ENCODE results near the gene SPRED1.

SPRED1 gene

DNA sequence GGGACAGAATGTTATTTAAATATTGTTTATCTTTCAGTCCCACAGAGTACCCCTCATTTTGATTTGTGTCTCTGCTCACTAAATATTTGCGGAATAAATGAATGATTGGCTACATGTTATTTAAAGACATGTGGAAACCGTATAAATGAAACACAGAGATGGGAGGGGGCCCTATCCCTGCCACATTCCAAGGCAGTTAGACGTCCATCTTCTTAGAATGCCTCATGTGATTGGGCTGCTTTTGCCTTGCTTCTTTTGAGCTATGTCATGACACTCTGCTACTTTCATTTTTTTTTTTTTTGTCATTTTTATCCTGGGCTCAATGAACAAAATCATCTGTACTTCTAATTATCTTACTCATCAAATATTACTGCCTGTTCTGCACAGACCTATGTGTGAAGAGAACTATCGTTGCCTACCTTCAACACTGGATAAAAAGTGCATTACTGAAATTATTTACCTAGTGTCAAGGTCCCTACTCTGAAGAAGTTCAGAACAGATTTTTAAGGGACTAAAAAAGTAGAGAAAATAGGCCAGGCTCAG, 117.4 kb downstream of the SPRED1 start:
- no peak for DNase-seq

DNA sequence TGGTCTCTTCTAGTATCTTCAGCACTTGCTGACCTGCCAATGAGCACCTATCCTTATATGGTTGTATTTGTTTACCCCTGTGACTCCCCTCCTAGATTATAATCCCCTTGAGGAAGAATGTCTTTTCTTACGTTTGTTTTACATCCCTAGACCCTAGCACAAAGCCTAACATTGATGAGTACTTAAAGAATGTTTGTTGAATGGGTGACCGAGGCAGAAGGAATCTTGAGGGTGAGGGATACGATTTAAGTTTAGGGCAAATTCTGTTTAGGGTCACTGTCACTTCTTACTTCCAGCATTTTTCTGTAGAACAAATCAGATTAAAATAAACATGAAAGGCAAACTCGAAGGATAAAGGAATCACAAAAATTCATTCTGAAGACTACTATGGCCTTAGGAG, 120.4 kb downstream of the SPRED1 start:
- no peak for DNase-seq

DNA sequence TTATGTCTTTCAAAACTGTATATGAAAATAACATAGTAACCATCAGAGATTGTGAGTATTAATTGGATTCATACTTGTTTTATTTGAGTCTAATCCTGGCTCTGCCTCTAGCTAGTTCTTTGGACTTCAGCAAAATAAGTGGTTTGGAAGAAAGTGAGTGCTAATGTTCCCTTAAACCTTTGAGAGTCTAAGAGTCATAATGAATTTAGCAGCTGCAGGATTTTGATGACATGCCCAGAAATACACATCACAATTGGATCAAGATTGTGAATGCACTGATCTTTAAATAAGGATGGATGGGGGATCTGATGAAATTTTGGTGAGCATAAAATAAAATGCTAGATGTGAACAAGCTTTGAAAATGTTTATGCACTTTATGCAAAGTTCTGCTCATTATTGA, 121.4 kb downstream of the SPRED1 start:
- no peak for DNase-seq

DNA sequence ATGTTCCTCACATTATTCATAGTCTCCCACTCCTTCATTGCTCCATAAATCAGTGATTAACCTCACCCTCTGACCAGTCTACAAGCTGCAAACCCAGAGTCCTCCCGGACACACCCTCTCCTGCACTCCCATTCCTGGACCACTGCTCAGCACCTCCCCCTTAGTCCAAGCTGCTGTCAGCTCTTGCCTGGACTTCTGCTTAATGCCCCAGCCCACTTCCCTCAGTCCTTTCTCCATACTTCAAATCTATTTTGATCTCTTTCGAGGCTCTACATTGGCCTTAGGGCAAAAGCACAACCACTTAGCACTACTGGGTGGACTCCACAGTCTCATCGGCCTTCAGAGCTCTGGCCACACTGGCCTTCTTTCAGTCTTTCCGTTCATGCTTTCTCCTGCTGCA, 121.9 kb downstream of the SPRED1 start:
- DNase-seq, result no peak

DNA sequence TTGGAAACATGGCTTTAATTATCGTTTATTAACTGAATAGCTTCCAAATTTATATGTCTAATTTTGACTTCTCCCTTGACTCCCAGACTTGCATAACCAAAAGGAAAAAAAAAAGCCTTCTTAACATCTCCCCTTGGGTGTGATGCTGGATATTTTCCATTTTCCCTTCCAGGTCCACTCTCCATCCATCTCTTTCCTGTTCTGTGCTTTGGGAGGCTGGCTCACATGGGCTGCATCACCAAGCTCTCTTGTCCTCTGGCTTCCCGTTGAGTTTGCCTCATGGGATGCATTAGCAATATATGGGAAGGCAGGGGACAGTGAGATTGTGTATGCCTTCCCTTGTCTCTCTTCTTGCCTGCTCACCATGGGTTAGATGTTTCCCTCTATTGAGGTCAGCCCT, 123.4 kb downstream of the SPRED1 start:
- no peak for DNase-seq

DNA sequence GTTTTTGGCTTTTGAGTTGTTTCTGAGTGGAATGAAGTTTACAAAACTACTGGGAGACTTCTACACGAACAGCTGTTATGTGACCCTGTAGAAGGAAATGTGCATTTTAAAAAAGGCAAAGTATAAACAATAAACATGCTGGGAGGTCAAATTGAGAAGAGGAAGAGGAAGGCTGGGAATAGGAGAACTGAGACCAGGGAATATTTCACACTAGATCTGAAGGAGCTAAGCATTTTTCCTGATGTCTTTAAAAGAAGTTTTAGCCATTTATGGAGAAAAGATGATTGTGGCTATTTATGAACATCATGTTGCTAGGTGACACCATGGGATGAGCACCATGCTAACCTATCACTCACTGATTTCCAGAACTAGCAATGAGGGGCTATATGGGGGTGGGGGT, 125.0 kb downstream of the SPRED1 start:
- DNase-seq, result no peak

DNA sequence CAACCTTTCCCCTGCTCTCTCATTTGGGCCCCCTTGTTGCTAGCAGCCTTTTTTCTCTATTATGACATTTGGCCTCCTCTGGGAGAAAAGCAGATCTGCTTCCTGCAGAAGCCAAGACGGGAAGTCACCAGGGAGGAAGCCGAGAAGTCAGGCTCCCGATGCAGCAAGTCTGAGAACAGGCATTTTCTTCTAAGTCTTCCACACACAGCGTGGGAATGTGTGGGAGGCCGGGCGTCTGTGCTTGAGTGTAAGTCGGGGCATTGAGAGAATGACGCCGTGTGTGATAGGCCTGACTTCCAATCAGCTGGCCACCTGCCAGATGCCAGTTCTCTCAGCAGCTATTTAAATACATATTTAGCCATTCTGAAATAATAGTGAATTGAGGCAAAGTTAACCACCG, 125.5 kb downstream of the SPRED1 start:
- no peak for DNase-seq

DNA sequence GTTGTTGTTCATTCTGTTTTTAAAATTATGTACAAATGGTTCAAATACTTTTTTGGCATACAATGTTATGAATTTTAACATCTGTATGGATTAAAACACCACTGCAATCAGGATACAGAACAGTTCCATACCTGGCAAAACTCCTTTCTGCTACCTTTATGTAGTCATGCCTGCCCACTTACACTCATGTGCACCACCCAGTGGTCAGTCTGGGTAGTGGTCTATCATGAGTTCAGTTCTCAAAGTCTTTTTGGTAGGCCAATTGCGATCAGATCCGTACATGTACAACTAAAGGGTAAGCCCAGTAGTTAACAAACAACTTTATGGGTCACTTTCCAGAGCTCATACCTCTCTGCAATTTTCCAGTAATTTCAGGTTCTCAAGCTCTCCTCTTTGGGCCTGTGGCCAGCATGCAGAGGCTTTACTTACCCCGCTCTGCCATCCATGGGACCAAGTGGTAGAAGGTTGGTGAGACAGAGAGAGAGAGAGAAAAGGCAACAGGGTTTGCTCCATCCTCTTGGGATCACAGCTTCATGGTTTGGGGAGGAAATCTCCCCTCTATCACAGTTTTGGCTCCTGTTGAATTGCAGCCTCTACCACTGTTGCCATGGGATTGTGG, 137.4 kb downstream of the SPRED1 start:
- DNase-seq, result peak; percentile 9

DNA sequence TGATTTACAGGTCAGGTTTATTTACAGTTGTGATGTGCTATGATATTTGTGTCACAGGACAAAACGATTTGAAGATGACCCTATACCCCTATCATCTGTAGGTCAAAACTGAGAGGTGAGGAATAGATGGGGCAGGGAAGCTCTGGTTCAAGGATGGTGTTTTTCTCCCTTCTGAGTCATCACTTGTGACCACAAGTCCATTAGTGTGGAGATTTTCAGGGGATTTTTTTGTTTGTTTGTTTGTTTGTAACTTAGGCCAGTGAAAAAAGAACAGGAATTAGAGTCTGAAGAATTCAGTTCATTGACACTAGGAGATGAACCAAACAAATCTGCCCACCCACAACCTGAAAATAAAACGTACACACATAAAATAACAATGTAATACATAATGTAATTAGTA, 138.6 kb downstream of the SPRED1 start:
- DNase-seq, result no peak

DNA sequence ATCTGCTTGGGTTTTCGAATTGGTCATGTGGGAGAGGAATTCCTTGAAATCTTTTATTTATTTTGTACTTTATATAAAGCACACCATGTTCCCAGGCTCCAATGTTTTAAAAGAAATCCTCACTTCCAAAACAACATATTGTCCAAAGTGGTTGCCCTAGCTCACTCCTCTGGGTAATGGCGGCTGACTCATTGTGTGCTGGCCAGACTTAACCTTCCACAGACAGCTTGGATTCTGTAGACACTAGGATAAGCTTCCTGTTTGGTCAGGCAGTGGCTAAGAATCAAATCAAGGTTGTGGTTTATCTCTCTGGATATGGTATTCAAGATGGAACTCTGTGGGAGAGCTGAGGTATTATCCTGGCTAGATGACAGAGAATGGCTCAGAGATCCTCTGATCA, 145.5 kb downstream of the SPRED1 start:
- DNase-seq, result no peak

DNA sequence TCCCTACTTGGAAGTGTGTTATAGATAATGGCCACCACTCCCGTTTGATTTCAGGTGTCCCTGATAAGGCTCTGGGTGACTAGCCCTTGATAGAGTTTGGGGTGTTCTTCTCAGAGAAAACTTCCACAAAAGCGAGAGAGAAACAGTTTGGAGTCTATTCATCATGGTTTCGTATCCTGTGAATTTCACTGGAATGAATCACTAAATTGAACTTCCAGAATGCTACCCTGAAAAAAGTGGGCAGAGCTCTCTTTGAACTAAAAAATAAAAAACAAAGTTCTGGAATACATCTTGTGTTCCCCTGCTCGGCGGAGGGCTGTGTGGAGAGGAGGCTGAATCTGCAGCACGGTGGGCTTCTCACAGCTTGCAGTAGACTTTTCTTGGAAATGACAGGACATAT, 148.5 kb downstream of the SPRED1 start:
- no peak for DNase-seq

DNA sequence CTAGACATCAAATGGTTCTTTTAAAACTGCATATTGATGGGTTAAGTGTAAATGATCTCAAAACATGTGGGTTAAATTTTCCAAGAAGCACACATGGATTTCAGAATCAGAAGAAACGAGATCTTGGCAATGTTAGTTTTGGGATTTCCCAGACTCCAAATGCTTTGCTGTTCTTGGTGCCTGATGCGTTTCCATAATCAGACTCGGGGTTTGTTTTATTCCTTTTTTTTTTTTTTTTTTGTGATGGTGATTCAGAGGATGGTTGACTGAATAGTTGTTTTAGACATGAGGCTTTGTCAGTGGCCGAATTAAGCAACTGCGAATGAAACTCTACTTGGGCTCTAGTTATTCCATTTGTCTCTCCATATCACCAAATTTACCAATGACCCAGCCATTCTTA, 149.1 kb downstream of the SPRED1 start:
- DNase-seq, result no peak

DNA sequence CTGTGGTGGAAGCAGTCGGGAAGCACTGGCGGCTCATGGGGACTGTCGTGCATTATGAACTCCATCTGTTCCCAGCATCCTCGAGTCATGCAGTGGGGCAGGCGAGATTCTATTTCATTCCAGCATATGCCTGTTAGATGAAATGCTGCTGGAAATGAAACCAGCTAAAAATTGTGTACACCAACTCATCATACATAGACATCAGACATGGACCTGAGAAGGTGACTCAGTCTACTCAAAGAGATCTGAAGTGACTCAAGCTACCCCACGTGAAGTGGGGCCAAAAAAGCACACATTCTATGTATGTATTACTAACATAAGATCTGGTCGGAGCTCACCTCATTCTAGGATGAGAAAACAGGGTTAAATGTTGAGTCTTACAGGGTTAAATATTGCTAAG, 153.8 kb downstream of the SPRED1 start:
- no peak for DNase-seq
